Upper lobe of right lung (tissue), 1 donor: ENCODE results near the gene COL1A1. TPM values are rescaled to one million over a fixed set of nuclear protein-coding genes. Genes with fewer than 3 reads are reported as not detected.

Source experiments
- ATAC-seq: fragments of 200-7000 bp; cut with Tn5 transposase; one replicate; pipeline ENCODE4 v1.9.1; 2020; ENCODE audit warnings: mild to moderate bottlenecking, moderate library complexity
- DNase-seq: peaks from one replicate; pipeline ENCODE4 v3.0.0-alpha.2; 2020
- H3K27ac ChIP-seq: fragments of 200-600 bp; one replicate; pipeline ENCODE4 v1.8.0; 2022
- H3K27me3 ChIP-seq: fragments of 200-600 bp; one replicate; pipeline ENCODE4 v1.8.0; 2022; ENCODE audit warnings: mild to moderate bottlenecking
- H3K36me3 ChIP-seq: fragments of 200-600 bp; one replicate; pipeline ENCODE4 v1.8.0; 2022
- H3K4me1 ChIP-seq: fragments of 200-600 bp; one replicate; pipeline ENCODE4 v1.8.0; 2022
- H3K4me3 ChIP-seq: fragments of 200-600 bp; one replicate; pipeline ENCODE4 v1.8.0; 2022; ENCODE audit warnings: mild to moderate bottlenecking
- H3K9me3 ChIP-seq: fragments of 200-600 bp; one replicate; pipeline ENCODE4 v1.8.0; 2022
- intact Hi-C: fragments of 100-400 bp; cut with DNase I; formaldehyde crosslinking; loops from one replicate; pipeline ENCODE4 v1.11.0; 2022
- total RNA-seq: library from RNA; stranded (reverse); fragmentation: NEBNext Ultra II Directional; extraction: Animal tissue kit (Norgen Biotek cat#: 25700); gene quantifications from one replicate; pipeline ENCODE4 v1.2.1, GENCODE V29; 2021
- TF ChIP-seq, protein P1 (sequence below): fragments of 200-600 bp; IDR thresholded peaks from one replicate; pipeline ENCODE4 v1.8.0; 2022; ENCODE audit warnings: antibody characterized with exemption
- donor health status: DM: no; HTN: yes; CAD: no; lungs with severe emphysema.

COL1A1 gene
- total RNA-seq, 1 donor from 2014 or later: 154 TPM

DNA sequence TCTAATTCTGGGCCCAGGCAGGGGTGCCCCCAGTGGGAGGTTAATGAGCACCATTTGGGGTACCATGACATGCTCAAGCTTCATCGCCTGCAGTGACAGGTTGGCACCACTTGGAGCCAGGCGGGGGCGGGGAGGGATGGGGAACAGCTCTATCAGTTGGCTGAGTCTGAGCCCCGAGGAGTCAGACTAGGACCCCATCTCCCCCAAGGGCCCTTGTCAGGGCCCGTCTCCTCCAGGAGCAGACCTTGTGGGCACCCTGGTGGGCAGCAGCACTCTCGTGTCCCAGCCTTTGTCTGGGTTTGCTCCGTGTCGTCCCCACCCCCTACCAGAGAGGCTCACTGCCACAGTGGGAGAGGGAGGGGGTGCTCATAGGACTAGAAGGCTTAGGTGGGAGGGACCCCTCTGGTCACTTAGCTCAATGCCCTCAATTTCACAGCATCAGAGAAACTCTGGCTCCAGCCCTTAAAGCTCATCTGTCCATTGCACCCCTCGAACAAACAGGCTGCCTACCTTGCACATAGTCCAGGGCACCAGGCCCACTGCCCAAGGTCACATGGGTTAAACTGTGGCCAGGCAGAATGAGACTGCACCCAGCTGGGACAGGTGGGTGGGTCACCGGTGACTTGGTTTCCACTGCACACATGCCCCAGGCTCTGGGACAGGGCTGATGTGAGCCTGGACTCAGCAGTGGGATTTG, 55.1 kb downstream of the COL1A1 start:
- Histone ChIP-seq H3K27ac (peak overlapping the region; percentile 82), H3K36me3 (peaks cover 40% of the 10 kb centered on the region), H3K4me1 (peaks cover 40% of the 10 kb centered on the region), H3K27me3 (no peaks in the 10 kb centered on the region), H3K9me3 (no peaks in the 10 kb centered on the region), H3K4me3 (peak overlapping the region; percentile 84)
- DNase-seq (no peak), ATAC-seq (no peak)
- intact Hi-C loops: no loop called here
- TF ChIP-seq, protein P1, sequence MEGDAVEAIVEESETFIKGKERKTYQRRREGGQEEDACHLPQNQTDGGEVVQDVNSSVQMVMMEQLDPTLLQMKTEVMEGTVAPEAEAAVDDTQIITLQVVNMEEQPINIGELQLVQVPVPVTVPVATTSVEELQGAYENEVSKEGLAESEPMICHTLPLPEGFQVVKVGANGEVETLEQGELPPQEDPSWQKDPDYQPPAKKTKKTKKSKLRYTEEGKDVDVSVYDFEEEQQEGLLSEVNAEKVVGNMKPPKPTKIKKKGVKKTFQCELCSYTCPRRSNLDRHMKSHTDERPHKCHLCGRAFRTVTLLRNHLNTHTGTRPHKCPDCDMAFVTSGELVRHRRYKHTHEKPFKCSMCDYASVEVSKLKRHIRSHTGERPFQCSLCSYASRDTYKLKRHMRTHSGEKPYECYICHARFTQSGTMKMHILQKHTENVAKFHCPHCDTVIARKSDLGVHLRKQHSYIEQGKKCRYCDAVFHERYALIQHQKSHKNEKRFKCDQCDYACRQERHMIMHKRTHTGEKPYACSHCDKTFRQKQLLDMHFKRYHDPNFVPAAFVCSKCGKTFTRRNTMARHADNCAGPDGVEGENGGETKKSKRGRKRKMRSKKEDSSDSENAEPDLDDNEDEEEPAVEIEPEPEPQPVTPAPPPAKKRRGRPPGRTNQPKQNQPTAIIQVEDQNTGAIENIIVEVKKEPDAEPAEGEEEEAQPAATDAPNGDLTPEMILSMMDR: no peak

DNA sequence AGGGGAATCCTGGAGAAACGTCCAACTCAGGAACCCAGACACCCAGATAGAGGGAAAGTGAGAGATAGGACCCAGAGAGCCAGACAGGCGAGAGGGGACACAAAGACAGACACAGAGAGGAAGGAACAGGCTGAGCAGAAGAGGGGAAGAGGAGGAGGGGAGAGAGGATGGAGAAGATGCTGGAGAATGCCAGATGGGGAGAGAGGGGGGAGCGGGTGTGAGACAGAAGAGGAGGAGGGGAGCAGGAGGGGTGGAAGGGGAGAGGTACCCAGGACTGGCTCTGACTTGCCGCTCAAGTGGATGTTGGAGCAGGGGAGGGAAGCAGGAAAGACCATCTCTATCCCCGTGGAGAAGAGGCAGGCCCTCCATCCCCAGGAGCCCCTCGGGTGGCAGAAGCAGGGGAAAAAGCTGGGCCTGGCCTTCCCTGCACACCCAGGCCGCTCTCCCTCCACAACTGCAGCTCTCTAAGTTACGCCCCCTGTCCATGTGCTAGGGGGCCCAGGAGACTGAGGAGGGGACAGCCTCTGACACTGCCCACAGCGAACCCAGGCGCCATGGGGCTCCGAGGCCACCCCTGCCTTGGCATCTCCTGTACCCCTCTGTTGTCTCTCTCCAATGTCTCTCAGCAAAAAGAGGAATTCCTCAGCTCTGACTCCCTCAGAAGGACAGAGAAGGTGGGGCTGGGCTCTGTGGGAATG, 55.8 kb downstream of the COL1A1 start:
- DNase-seq: no peak
- peaks cover 47% of the 10 kb centered on the region for H3K36me3 ChIP-seq
- H3K4me1 ChIP-seq: peaks cover 47% of the 10 kb centered on the region
- H3K9me3 ChIP-seq: no peaks in the 10 kb centered on the region
- H3K4me3 ChIP-seq: peak overlapping the region; percentile 84
- intact Hi-C loops: no loop called here
- TF ChIP-seq, protein P1: no peak
- H3K27ac ChIP-seq: peak overlapping the region; percentile 82
- no peak for ATAC-seq
- no peaks in the 10 kb centered on the region for H3K27me3 ChIP-seq

DNA sequence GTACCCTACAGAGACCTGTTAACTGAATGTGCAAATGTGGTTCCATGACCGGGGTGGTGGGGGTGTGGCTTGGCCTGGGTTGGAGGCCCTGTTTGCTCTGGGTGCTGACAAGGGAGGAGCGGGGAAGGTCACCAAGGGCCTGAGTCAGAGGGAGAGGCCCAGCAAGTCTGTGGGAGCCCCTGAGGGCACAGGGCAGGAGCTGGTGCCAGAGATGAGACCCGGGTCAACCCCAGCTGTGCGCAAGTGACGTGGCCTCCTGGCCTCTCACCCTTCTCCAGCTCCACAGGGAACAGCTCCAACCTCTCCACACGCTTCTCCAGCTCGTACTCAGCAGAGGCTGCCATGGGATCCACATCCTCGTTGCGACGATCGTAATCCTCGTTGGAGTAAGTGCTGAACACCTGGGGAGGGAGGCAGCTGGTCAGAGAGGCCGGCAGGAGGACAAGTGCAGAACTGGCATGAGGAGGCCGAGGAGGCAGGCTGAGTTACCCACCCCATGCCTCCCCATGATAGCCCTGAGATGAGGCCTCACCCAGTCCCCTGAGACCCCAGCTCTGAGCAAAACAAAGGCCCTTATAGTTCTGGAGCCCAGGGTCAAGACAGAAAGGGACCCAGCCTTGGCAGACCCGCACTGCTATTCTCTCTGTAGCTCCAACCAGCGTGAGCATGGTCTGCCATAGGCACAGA, 56.4 kb downstream of the COL1A1 start:
- H3K4me1 ChIP-seq: peaks cover 54% of the 10 kb centered on the region

DNA sequence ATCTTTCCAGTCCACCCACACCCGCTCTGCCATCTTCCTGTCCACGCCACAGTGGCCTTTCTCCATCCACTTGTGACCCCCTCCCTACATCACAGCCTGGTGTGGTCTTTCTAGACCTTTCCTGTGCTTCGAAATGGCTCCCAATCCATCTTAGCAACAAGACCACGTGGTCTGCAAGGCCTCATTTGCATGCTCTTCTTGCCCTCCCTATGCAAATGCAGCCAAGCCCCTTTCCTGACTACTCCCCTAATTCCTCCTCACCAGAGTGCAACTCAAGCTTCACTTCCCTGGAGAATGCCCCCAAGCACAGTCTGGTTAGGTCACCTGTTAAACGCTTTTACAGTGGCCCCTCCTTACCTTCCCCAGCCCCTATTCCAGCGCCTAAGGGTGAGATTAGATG, 57.1 kb downstream of the COL1A1 start:
- DNase-seq: no peak
- Histone ChIP-seq H3K27me3 (no peaks in the 10 kb centered on the region), H3K9me3 (no peaks in the 10 kb centered on the region), H3K4me3 (no peak overlapping the region), H3K4me1 (peaks cover 54% of the 10 kb centered on the region), H3K36me3 (peaks cover 58% of the 10 kb centered on the region), H3K27ac (no peak overlapping the region)
- ATAC-seq: no peak
- TF ChIP-seq, protein P1: no peak
- intact Hi-C loops: no loop called here

More for the DNA sequence above, 56.4 kb downstream of the COL1A1 start:
- Histone ChIP-seq H3K4me3 (no peak overlapping the region), H3K27me3 (no peaks in the 10 kb centered on the region), H3K27ac (no peak overlapping the region), H3K36me3 (peaks cover 53% of the 10 kb centered on the region), H3K9me3 (no peaks in the 10 kb centered on the region)
- TF ChIP-seq, protein P1: no peak
- intact Hi-C loops: no loop called here
- DNase-seq (no peak), ATAC-seq (no peak)

DNA sequence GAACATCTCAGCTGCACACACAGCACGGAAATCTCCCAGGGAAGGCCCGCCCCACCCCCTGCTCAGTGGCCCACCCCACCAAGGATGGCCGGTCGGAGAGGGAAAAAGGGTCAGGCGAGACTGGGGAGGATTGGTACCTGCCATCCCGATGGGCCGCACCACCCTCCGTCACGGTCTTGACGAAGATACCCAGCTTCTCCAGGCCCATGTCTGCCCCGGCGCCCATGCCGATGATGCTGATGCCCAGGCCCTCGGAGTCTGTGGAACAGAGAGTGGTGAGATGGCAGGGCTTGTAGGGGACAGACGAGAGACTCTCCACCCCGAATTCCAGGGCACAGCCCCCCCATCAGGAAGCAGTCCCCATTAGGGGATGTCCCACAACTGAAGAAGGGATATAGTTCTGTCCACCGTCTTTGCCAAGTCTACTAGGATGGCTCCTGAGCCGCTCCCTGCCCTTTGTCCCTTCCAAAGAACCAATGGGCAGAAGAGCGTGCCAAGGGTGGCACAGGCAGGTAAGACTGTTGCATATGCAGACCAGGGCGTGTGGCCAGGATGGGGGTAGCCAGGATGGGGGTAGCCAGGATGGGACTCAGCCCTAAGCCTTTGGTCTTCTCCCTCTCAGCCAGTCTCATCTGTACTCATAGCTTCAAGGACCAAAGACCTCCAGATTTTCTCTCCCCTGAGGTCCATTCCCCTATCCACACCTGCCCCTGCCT, 57.8 kb downstream of the COL1A1 start:
- TF ChIP-seq, protein P1: no peak
- no peak overlapping the region for H3K27ac ChIP-seq
- H3K36me3 ChIP-seq: peaks cover 66% of the 10 kb centered on the region
- ATAC-seq (no peak), DNase-seq (no peak)
- no peaks in the 10 kb centered on the region for H3K27me3 ChIP-seq
- peaks cover 54% of the 10 kb centered on the region for H3K4me1 ChIP-seq
- intact Hi-C loops: no loop called here
- no peak overlapping the region for H3K4me3 ChIP-seq
- H3K9me3 ChIP-seq: no peaks in the 10 kb centered on the region
